Measurements from ENCODE around the gene SYPL1. TPM values are rescaled to one million over a fixed set of nuclear protein-coding genes. Genes with fewer than 3 reads are reported as not detected.

The SYPL1 gene
- total RNA-seq, 1 experiment from 2014 or later: 78.0 TPM

GRCh38 chr7:106063024-106063423 lies 49.1 kb downstream of the SYPL1 start:
- Histone ChIP-seq H3K79me2 (ENCODE audit: insufficient read depth, low read length) (no peaks in the 10 kb centered on the region), H2AFZ (ENCODE audit: low read depth, low read length, poor library complexity, severe bottlenecking) (no peak overlapping the region), H4K20me1 (ENCODE audit: insufficient read depth) (no peaks in the 10 kb centered on the region), H3K27me3 (ENCODE audit: insufficient read depth, low read length) (no peaks in the 10 kb centered on the region), H3K36me3 (ENCODE audit: control insufficient read depth in 1 of 2, insufficient read depth in 2 of 2, low read length in 2 of 2) (no peaks in the 10 kb centered on the region), H3K27ac (ENCODE audit: low read depth, low read length) (no peak overlapping the region), H3K4me1 (ENCODE audit: control insufficient read depth in 1 of 2, insufficient read depth in 2 of 2, low read length in 2 of 2) (peaks cover 15 to 40% of the 10 kb centered on the region in 2 experiments), H3K9me3 (ENCODE audit: control insufficient read depth in 1 of 2, insufficient read depth in 1 of 2, low read depth in 1 of 2, low read length in 2 of 2) (no peaks in the 10 kb centered on the region), H3K4me2 (ENCODE audit: low read length) (no peak overlapping the region), H3K4me3 (replicated peaks in 1 of 2; ENCODE audit: low read depth in 1 of 2, low read length in 2 of 2) (no peak overlapping the region), H3K9me2 (ENCODE audit: insufficient read depth) (no peaks in the 10 kb centered on the region), H3K9ac (ENCODE audit: low read length) (no peak overlapping the region)
- RAD21 ChIA-PET (ENCODE audit: low non-redundant PET in 1 of 2, low total read pairs in 2 of 2, uncharacterized antibody in 2 of 2, unreplicated experiment in 2 of 2): no interaction called here
- POLR2A ChIA-PET: no interaction called here
- BruUV-seq (replicated peaks): no TSS peak
- DNase-seq (ENCODE audit: low read depth, low spot score) (no peak), ATAC-seq (no peak)
- CTCF ChIA-PET: no interaction called here
- TF ChIP-seq POLR2A (IDR thresholded peaks at IDR 0.05; ENCODE audit: borderline replicate concordance, extremely low read depth, insufficient read depth, insufficient read length): no peak
- no peak for TF ChIP-seq SIN3A (IDR thresholded peaks at IDR 0.05; ENCODE audit: low read depth)
- no peak for TF ChIP-seq FOSL1 (IDR thresholded peaks at IDR 0.05; ENCODE audit: low read depth)
- TF ChIP-seq MAX (IDR thresholded peaks at IDR 0.05): no peak
- TF ChIP-seq CTCF (IDR thresholded peaks at IDR 0.05 in 2 of 3, conservative IDR thresholded peaks at IDR 0.05 in 1 of 3; ENCODE audit: borderline replicate concordance in 1 of 3, insufficient read depth in 1 of 3, low read depth in 2 of 3, low read length in 2 of 3): no peak
- no peak for TF ChIP-seq ELF1 (IDR thresholded peaks at IDR 0.05; ENCODE audit: borderline replicate concordance, low read depth)
- TF ChIP-seq EGR1 (IDR thresholded peaks at IDR 0.05; ENCODE audit: low read depth): no peak
- TF ChIP-seq ZFX (IDR thresholded peaks at IDR 0.05): no peak
- TF ChIP-seq CBX3 (IDR thresholded peaks at IDR 0.05; ENCODE audit: low read depth): no peak
- no peak for TF ChIP-seq POLR2AphosphoS5 (IDR thresholded peaks at IDR 0.05; ENCODE audit: low read depth, low read length)
- TF ChIP-seq ZBTB33 (IDR thresholded peaks at IDR 0.05; ENCODE audit: extremely low read depth, insufficient replicate concordance, low read length): no peak
- no peak for TF ChIP-seq CEBPB (IDR thresholded peaks at IDR 0.05; ENCODE audit: low read depth)
- TF ChIP-seq EZH2phosphoT487 (IDR thresholded peaks at IDR 0.05; ENCODE audit: borderline replicate concordance): no peak
- TF ChIP-seq TCF7L2 (IDR thresholded peaks at IDR 0.05; ENCODE audit: borderline replicate concordance, extremely low read depth, insufficient read depth, insufficient read length): no peak
- TF ChIP-seq REST (IDR thresholded peaks at IDR 0.05; ENCODE audit: low read depth): no peak
- TF ChIP-seq EZH2 (IDR thresholded peaks at IDR 0.05): no peak
- intact Hi-C loops (cut with micrococcal nuclease): no loop called here

Measured in HCT116 (cell line).